GM12878 (cell line): ENCODE results near the gene CHMP1A. TPM values are rescaled to one million over a fixed set of nuclear protein-coding genes. Genes with fewer than 3 reads are reported as not detected.

Source experiments
- ATAC-seq: fragments of 200-7000 bp; cut with Tn5 transposase; 3 replicates; pipeline ENCODE4 v1.9.1; 2020; ENCODE audit warnings: mild to moderate bottlenecking, moderate library complexity
- BruUV-seq: library from RNA; stranded (reverse); fragments of 400-500 nt; replicated peaks from 2 replicates; lab custom pipeline; 2021; lab: Mats Ljungman, UMichigan
- CTCF ChIA-PET: fragments of 300-600 bp; sonication (Branson Sonifier 250); formaldehyde crosslinking; extraction: SDS; loops from one replicate; lab custom pipeline; 2021; ENCODE audit warnings: inconsistent platforms; lab: Yijun Ruan, JAX
- POLR2A ChIA-PET: fragments of 350-600 bp; formaldehyde crosslinking; extraction: SDS; loops from one replicate; lab custom pipeline; 2021; ENCODE audit warnings: inconsistent platforms; lab: Charles Lee
- RAD21 ChIA-PET: fragments of 300-600 bp; sonication (Branson Sonifier 250); formaldehyde crosslinking; loops from one replicate; lab custom pipeline; 2023; ENCODE audit warnings: antibody characterized with exemption; ENCODE audit not compliant: unreplicated experiment; lab: Charles Lee
- SMC1A ChIA-PET: fragments of 300-600 bp; sonication (Branson Sonifier 250); formaldehyde crosslinking; loops from one replicate; lab custom pipeline; 2023; ENCODE audit not compliant: unreplicated experiment, uncharacterized antibody; lab: Charles Lee
- DNase-seq: peaks from one replicate; pipeline ENCODE4 v3.0.0-alpha.2; 2011; ENCODE audit warnings: low read depth, low spot score
- FAIRE-seq: peaks from 3 replicates; lab custom pipeline; 2011; peaks lifted over from hg19 to GRCh38; lab: Jason Lieb, UNC
- H2AFZ ChIP-seq: 2 replicates; pipeline ENCODE4 v1.6.0; 2011; ENCODE audit warnings: low read depth, low read length, control low read depth; ENCODE audit not compliant: control insufficient read depth
- H3K27ac ChIP-seq: 2 replicates; pipeline ENCODE4 v1.5.1; 2011; ENCODE audit warnings: control low read depth; ENCODE audit not compliant: control insufficient read depth, insufficient read depth
- H3K27me3 ChIP-seq, 2 experiments: replicated peaks in 1 of 2; 2 replicates each; pipeline versions ENCODE4 v1.6.0 to v1.6.1; 2011; ENCODE audit warnings: low read length in 1 of 2; ENCODE audit not compliant: control insufficient read depth in 2 of 2, insufficient read depth in 2 of 2
- H3K36me3 ChIP-seq, 2 experiments: 2 replicates each; pipeline ENCODE4 v1.5.1; 2011; ENCODE audit warnings: low read length in 1 of 2; ENCODE audit not compliant: control insufficient read depth in 2 of 2, insufficient read depth in 2 of 2
- H3K4me1 ChIP-seq: 2 replicates; pipeline ENCODE4 v1.6.1; 2011; ENCODE audit warnings: mild to moderate bottlenecking, low read length, moderate library complexity, mixed read lengths; ENCODE audit not compliant: control insufficient read depth, insufficient read depth
- H3K4me2 ChIP-seq: 2 replicates; pipeline ENCODE4 v1.6.0; 2011; ENCODE audit warnings: control low read depth; ENCODE audit not compliant: control insufficient read depth, insufficient read depth
- H3K4me3 ChIP-seq: fragments of 200-600 bp; sonication (generic); 2 replicates; pipeline ENCODE4 v1.5.1; 2016
- H3K79me2 ChIP-seq: 2 replicates; pipeline ENCODE4 v1.6.0; 2011; ENCODE audit warnings: low read length; ENCODE audit not compliant: control insufficient read depth, insufficient read depth
- H3K9ac ChIP-seq: 2 replicates; pipeline ENCODE4 v1.8.0; 2011; ENCODE audit warnings: low read length, control low read depth, mixed read lengths; ENCODE audit not compliant: control insufficient read depth, insufficient read depth
- H3K9me3 ChIP-seq: replicated peaks from 3 replicates; pipeline ENCODE4 v1.5.1; 2011; ENCODE audit warnings: mild to moderate bottlenecking, low read length; ENCODE audit not compliant: control insufficient read depth, insufficient read depth
- H4K20me1 ChIP-seq: 2 replicates; pipeline ENCODE4 v1.6.0; 2011; ENCODE audit not compliant: control insufficient read depth, insufficient read depth
- HSF1 ChIP-seq: fragments of 150-350 bp; IDR thresholded peaks from 2 replicates; pipeline ENCODE4 v1.6.1; 2014; ENCODE audit warnings: mild to moderate bottlenecking, low read depth, low read length
- POLR2A ChIP-seq: IDR thresholded peaks from 2 replicates; pipeline ENCODE4 v1.6.1; 2011; ENCODE audit warnings: low read depth, mild to moderate bottlenecking, low read length
- SMC3 ChIP-seq: IDR thresholded peaks from 2 replicates; pipeline ENCODE4 v1.6.1; 2011; ENCODE audit warnings: low read length, improper control_type of control experiment, borderline replicate concordance
- SRF ChIP-seq, 2 experiments: IDR thresholded peaks; 2 replicates each; pipeline ENCODE4 v1.6.1; 2011; ENCODE audit warnings: low read depth in 2 of 2, low read length in 2 of 2, mild to moderate bottlenecking in 1 of 2, moderate library complexity in 1 of 2
- WGBS: methylation state at CpG from one replicate; pipeline ENCODE4 v1.1.6; 2016; ENCODE audit warnings: low lambda C conversion rate; ENCODE audit not compliant: insufficient replicate concordance, insufficient coverage; ENCODE audit errors: missing lambda C conversion rate; 5-methylcytosine and 5-hydroxymethylcytosine counted together
- in situ Hi-C: fragments of 300-500 bp; cut with MboI; formaldehyde crosslinking; loops from 9 replicates; pipeline ENCODE4 v1.14.3; 2018; ENCODE audit warnings: mixed read lengths
- intact Hi-C: fragments of 100-400 bp; cut with micrococcal nuclease; formaldehyde crosslinking; loops from one replicate; pipeline ENCODE4 v1.14.2; 2022; ENCODE audit not compliant: unreplicated experiment
- polyA plus RNA-seq, 11 experiments: library from polyadenylated mRNA; depleted of rRNA in 4 of 11; unstranded in 6 of 11; stranded (reverse) in 5 of 11; fragments of >200 nt; fragmentation: Nextera tagmentation in 4 of 11; fragmentation: Illumina TruSeq in 1 of 11; extraction: Ambion mirVana in 4 of 11; extraction: Trizol in 1 of 11; gene quantifications; 1 replicate in 1 of 11; 2 replicates in 10 of 11; pipeline versions ENCODE4 v1.2.1 to v1.2.3, GENCODE V29; 2011 to 2016; ENCODE audit warnings: inconsistent platforms in 2 of 11, missing spikeins in 2 of 11, low read depth in 1 of 11
- total RNA-seq, 4 experiments: library from RNA; depleted of rRNA in 3 of 4; stranded (reverse); fragments of >200 nt in 3 of 4; fragmentation: Illumina TruSeq in 1 of 4; extraction: Trizol in 1 of 4; gene quantifications; 2 replicates each; pipeline versions ENCODE4 v1.2.1 to v1.2.3, GENCODE V29; 2013 to 2021

Gene CHMP1A
- total and polyA plus RNA-seq, 10 of the 15 experiments (the other 5 are each of a cell fraction or from before 2014, with no cell fraction given), result 1.0 to 86.7 (median 54.7) TPM

GRCh38 chr16:89619840-89620239, 37.7 kb downstream of the CHMP1A start:
- Histone ChIP-seq H4K20me1 (no peaks in the 10 kb centered on the region), H3K9ac (no peak overlapping the region), H3K27me3 (no peaks in the 10 kb centered on the region), H3K9me3 (no peaks in the 10 kb centered on the region), H3K4me1 (no peaks in the 10 kb centered on the region), H3K4me3 (no peak overlapping the region), H2AFZ (no peak overlapping the region)
- POLR2A ChIA-PET, result no interaction called here
- 60% methylated on average over 11 of the region's 12 CpGs for WGBS
- no peak for DNase-seq
- FAIRE-seq, result no peak
- no peak for TF ChIP-seq HSF1
- no peak for TF ChIP-seq SMC3
- TF ChIP-seq, all 136 proteins: peak for 0
- in situ Hi-C loops, result no loop called here
- RAD21 ChIA-PET, result no interaction called here
- CTCF ChIA-PET, result no interaction called here
- SMC1A ChIA-PET, result no interaction called here
- Histone ChIP-seq H3K4me2 (no peak overlapping the region), H3K36me3 (no peaks in the 10 kb centered on the region), H3K27ac (no peak overlapping the region), H3K79me2 (no peaks in the 10 kb centered on the region)
- BruUV-seq, result no TSS peak
- ATAC-seq, result no peak
- intact Hi-C loops, result no loop called here

- no peak overlapping the region for H3K9ac ChIP-seq
- ChIA-PET POLR2A (no interaction called here), CTCF (no interaction called here), SMC1A (no interaction called here), RAD21 (no interaction called here)
- TF ChIP-seq SRF (IDR thresholded peaks at IDR 0.05; ENCODE audit: low read depth in 2 of 2, low read length in 2 of 2) (no peak), POLR2A (no peak)
- BruUV-seq, result no TSS peak
- H4K20me1 ChIP-seq, result no peaks in the 10 kb centered on the region
- no peak overlapping the region for H3K27ac ChIP-seq
- no peak for ATAC-seq
- H3K4me1 ChIP-seq, result no peaks in the 10 kb centered on the region
- no peak for DNase-seq
- no peaks in the 10 kb centered on the region for H3K9me3 ChIP-seq
- no peaks in the 10 kb centered on the region for H3K79me2 ChIP-seq
- FAIRE-seq, result no peak
- H3K27me3 ChIP-seq, result no peaks in the 10 kb centered on the region
- no peak overlapping the region for H3K4me3 ChIP-seq
- in situ Hi-C loops (no loop called here), intact Hi-C loops (no loop called here)
- H3K36me3 ChIP-seq, result no peaks in the 10 kb centered on the region
- no peak overlapping the region for H3K4me2 ChIP-seq
- no peak overlapping the region for H2AFZ ChIP-seq
- WGBS, result 28% methylated on average over 14 of the region's 16 CpGs
Observed at GRCh38 chr16:89618109-89618998, 39.2 kb downstream of the CHMP1A start.
